K562 (cell line): Measurements from ENCODE around the gene CD164L2.
A peak's percentile ranks its signal among the peaks of the same experiment; 100 is the strongest.

ENCODE experiments used
- TF ChIP-seq, protein P1 (sequence below): fragments of 250-450 bp; sonication (Bioruptor Pico); IDR thresholded peaks from 2 replicates; pipeline ENCODE4 v1.4.0; 2020; ENCODE audit warnings: mild to moderate bottlenecking, moderate library complexity
- TF ChIP-seq, protein P2 (sequence below): fragments of 200-800 bp; sonication (Bioruptor generic); IDR thresholded peaks from 2 replicates; pipeline ENCODE4 v1.6.1; 2017; ENCODE audit warnings: missing genetic modification characterization, missing compliant biosample characterization

DNA sequence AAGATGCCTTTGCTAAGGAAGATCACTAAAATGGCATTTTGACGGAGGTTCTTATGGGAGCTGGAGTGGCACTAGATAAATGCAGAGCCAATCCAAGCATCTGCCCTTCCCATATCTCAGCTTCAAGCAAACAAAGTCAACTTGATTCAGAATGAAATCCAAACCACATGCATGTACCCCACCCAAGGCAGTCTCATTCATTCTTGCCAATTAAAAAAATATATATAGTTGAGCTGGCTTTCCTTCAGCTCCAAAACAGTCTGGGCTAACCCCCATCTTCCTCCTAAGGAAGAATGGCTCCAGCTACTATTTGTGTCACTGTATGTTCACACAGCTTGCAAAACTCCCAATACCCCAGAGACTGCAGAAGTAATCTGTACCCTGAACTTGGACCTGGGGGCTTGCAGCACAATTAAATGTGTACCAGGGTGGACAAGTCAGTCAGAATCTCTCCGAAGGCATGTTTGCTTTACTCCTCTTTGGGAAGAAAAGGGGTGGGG, 44.7 kb upstream of the CD164L2 start:
- TF ChIP-seq, protein P1, sequence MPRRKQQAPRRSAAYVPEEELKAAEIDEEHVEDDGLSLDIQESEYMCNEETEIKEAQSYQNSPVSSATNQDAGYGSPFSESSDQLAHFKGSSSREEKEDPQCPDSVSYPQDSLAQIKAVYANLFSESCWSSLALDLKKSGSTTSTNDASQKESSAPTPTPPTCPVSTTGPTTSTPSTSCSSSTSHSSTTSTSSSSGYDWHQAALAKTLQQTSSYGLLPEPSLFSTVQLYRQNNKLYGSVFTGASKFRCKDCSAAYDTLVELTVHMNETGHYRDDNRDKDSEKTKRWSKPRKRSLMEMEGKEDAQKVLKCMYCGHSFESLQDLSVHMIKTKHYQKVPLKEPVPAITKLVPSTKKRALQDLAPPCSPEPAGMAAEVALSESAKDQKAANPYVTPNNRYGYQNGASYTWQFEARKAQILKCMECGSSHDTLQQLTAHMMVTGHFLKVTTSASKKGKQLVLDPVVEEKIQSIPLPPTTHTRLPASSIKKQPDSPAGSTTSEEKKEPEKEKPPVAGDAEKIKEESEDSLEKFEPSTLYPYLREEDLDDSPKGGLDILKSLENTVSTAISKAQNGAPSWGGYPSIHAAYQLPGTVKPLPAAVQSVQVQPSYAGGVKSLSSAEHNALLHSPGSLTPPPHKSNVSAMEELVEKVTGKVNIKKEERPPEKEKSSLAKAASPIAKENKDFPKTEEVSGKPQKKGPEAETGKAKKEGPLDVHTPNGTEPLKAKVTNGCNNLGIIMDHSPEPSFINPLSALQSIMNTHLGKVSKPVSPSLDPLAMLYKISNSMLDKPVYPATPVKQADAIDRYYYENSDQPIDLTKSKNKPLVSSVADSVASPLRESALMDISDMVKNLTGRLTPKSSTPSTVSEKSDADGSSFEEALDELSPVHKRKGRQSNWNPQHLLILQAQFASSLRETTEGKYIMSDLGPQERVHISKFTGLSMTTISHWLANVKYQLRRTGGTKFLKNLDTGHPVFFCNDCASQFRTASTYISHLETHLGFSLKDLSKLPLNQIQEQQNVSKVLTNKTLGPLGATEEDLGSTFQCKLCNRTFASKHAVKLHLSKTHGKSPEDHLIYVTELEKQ (CRISPR knock-in tag) = no peak
- TF ChIP-seq, protein P2, sequence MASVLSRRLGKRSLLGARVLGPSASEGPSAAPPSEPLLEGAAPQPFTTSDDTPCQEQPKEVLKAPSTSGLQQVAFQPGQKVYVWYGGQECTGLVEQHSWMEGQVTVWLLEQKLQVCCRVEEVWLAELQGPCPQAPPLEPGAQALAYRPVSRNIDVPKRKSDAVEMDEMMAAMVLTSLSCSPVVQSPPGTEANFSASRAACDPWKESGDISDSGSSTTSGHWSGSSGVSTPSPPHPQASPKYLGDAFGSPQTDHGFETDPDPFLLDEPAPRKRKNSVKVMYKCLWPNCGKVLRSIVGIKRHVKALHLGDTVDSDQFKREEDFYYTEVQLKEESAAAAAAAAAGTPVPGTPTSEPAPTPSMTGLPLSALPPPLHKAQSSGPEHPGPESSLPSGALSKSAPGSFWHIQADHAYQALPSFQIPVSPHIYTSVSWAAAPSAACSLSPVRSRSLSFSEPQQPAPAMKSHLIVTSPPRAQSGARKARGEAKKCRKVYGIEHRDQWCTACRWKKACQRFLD (CRISPR knock-in tag) = 0 out of 2 replicates have a peak, but pooled peaks have one; percentile 2
